Stomach (tissue), 4 donors: ENCODE results near the gene ATP8A1.

Experiments
- POLR2AphosphoS5 ChIP-seq, 3 donors: sonication (generic); formaldehyde crosslinking; IDR thresholded peaks; one replicate each; pipeline ENCODE4 v1.6.1; 2016; ENCODE audit warnings: antibody characterized with exemption in 3 of 3
- TF ChIP-seq, protein P1 (sequence below), 7 experiments: fragments of 450-650 bp in 4 of 7; fragments of 200-600 bp in 3 of 7; sonication (generic) in 3 of 7; IDR thresholded peaks; one replicate each; pipeline ENCODE4 v1.5.1; 2016 to 2019; ENCODE audit warnings: antibody characterized with exemption in 7 of 7, control low read depth in 2 of 7, mild to moderate bottlenecking in 1 of 7

DNA sequence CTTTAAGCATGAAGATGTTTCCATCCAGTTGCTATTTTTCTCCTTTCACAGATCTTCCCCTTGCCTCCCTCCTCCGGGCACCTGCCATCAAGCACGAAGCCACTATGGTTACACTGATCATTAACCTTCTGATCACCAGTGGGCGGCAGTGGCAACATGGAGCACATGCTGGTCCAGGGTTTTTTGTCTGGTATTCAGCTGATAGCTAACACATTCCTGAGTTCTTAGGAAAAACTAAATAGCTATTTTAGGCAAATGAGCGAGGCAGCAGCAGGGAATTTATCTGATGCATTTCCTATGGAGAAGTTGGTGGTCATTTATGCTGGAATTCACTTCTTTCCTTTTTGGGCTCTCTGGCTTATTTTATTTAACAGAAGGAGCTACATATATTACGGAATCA, 236.8 kb downstream of the ATP8A1 start:
- TF ChIP-seq, protein P1, sequence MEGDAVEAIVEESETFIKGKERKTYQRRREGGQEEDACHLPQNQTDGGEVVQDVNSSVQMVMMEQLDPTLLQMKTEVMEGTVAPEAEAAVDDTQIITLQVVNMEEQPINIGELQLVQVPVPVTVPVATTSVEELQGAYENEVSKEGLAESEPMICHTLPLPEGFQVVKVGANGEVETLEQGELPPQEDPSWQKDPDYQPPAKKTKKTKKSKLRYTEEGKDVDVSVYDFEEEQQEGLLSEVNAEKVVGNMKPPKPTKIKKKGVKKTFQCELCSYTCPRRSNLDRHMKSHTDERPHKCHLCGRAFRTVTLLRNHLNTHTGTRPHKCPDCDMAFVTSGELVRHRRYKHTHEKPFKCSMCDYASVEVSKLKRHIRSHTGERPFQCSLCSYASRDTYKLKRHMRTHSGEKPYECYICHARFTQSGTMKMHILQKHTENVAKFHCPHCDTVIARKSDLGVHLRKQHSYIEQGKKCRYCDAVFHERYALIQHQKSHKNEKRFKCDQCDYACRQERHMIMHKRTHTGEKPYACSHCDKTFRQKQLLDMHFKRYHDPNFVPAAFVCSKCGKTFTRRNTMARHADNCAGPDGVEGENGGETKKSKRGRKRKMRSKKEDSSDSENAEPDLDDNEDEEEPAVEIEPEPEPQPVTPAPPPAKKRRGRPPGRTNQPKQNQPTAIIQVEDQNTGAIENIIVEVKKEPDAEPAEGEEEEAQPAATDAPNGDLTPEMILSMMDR (IDR thresholded peaks at IDR 0.05) = no peak
- no peak for TF ChIP-seq POLR2AphosphoS5 (IDR thresholded peaks at IDR 0.05)
